ENCODE measurements around the gene FGF9.

FGF9 gene

DNA sequence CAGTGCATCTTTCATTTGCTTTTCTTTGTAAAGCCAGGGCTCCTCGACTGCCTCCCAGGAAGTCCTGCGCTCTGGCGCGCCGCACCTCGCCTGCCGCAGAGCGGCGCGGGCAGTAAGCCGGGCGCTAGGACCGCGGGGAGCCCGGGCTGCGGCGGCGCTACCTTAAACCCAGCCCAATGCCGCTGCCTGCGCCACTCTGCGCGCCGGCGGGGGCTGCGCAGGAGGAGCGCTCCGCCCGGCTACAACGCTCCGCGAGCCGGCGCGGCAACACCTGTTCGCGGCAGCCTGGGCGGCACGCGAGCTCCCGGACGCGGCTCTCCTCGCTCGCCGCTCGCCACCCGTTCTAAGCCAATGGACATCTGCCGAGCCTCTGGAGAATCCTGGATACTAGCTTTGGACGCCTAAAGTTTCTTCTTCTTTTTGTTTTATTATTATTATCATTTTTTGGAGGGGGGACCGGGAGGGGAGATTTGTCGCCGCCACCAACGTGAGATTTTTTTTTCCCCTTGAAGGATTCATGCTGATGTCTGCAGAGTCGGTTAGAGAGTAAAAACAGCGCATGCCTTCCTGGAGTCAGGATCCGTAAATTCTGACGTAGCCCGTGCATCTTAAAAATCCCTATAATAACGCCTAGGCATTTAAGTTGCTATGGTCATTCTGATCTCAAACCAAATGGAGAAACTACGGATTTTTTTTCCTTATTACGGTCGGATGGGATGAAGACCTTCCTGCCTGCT lies at the start of gene FGF9:
FGF9 (plus strand) TSS at position 191 of the 737 bp plus-strand sequence. CDS start 840 bp downstream, outside the sequence.
- DNase-seq = peak; percentile 71

DNA sequence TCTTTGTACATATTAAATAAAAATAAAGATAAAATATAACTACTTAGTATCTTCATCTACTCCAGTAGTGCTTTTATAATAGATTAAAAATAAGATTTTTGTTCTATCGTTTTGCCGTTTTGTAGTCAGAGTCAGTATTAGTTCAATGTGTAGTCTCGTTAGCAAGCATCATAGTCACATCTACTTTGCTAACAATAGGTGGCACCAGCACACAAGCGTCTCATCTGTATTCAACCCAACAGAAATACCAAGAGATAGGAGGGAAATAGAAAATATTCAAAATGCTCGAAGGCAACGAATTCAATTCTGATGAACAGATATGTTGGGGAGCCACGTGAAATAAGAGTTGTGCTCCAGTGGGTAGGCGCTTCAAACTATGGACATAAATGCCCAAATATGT lies 45.5 kb upstream of the FGF9 start:
- peak; percentile 58 for DNase-seq

DNA sequence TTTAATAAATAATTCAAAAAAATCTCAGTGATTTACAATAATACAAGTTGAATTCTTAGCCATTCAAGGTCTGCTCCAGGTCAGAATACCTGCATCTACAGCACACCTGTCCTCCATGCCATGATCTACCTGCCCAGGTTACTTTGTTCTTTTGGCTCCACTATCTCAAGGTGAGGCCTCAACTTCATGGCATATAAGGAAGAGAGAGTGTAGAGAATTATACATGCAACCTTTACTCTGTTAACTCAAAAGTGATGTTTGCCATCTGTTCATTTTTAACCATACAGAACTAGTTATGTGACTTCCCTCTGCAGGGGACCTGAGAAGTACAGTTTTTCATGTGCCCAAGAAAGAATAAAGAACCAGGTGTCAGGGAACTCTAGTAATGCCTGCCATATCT lies 38.7 kb upstream of the FGF9 start:
- DNase-seq = no peak

DNA sequence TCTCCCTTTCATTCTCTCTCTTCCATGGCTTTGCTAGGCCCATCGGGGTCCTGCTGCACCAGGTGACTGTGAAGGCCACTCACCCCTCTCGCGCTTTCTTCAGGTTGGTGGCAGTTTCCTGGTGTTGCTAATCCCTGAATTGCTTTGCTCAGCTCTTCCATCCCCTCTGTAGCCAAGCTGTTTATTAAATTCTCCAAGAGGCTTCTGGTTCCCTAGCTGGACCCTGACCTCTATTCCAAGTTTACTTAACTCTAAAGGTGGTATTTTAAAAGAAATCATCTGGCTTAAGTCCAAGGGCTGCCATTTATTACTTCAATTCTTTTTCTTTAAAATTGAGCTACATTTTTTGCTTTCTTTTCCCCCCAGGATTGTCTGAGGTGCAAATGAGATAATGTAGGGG lies 34.2 kb upstream of the FGF9 start:
- DNase-seq = no peak

DNA sequence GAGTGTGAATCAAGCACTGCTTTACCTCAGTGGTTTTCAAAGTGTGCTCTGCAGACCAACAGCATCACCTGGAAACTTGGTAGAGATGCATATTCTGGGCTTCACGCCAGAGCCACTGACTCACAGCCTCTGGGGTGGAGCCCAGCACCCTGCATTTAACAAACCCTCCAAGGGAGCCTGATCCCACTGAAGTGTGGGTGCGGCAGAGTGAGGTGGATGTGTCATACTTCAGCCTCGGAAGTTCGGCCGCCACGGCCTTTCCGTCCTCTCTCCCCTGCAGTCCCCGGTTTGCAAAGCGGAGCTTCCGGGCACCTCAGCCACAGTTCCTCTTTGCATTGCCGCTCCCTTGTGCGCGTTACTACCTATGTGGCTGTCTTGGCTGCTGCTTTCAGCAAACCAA lies 33.6 kb upstream of the FGF9 start:
- peak; percentile 43 for DNase-seq

DNA sequence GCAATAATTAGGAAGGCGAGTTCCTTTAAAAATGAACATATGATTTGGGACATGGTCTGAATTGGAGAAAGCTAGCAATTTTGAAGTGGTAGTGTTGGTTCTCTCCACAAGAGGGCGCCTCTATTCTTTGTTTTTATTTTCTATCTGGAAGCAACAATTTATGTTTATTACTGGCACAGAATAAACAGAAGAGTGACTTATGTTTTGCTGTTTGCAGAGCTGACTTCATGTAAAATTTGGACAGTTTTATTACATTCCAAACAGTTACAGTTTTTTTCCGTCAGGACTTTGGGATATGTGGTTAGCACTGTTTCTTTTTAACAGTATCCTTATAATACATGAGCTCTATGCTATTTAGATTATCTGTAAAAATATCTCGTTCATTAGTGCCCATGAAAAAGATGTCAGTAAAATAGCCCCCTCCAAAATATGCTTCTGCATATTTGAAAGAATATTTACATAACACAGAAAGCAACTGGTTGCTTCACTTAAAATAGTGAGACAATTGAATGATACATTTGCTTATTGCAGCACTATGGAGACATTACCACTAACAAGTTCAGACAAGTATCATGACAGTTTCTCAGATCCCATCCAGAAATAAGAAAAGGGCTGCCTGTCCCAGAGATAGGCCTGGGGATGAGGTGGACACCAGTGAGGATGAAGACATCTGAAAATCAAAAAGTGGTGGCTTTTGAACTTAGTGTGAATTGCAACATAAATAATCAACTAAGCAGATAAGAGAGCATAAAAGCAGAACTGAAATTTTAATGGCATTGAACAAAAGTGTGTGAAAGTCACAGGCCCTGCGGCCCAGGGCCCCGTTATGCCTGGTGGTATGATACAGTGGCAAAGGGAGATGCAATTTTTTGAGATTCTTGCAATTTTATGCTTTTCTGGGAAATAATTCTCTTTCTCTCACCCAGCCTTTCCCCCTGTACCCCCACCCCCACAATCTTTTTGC lies 32.3 kb upstream of the FGF9 start:
- peak; percentile 47 for DNase-seq

DNA sequence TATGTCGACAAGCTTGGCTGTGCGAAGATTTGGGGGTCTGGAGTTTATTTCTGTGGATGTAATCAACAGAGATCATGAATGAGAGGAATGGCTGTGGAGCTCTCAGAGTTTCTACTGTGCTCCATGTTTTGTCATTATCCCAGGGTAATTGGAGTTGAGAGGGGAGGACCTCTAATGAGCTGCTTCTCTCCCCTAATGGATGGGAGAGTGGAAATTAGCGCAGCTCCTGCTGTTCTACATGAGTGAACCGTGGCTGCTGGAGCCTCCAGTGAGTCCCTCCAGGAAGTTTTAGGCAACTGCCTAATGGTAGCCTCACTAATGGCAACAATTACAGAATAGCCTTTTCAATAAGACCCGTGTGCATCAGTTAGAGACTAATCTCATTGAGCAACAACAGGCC lies 31.3 kb upstream of the FGF9 start:
- no peak for DNase-seq

DNA sequence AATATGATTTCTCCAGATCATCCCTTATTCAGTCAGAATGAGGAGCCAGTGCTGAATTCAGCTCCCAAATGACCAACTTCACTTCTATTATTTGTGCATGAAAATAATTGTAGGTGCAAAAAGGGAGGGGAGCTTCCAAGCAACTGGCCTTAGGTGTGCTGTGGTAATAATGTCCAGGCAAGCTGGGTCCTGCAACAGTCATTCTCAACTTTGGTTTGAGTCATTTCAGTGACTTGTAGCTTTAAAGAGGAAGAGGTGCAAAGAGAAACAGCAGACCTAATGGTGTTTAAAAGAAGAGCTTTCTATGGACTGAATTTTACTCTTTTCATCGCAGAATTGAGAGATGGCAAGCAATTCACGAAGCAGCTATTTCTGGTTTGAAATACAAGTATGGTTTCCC lies 29.2 kb upstream of the FGF9 start:
- DNase-seq = no peak

DNA sequence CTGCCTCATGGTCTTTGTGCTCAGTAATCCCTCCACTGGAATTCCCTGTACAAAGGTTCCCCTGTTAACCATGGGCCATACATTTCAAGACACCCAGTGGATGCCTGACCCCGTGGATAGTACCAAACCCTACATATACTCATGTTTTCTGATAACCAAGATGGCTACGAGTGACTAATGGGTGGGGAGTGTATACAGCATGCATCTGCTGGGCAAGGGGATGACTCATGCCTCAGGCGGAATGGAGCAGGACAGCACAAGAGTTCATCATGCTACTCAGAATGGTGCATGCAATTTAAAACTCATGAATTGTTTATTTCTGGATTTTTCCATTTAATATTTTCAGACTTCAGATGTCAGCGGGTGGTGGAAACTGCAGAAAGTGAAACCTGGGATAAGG lies 13.3 kb upstream of the FGF9 start:
- no peak for DNase-seq

DNA sequence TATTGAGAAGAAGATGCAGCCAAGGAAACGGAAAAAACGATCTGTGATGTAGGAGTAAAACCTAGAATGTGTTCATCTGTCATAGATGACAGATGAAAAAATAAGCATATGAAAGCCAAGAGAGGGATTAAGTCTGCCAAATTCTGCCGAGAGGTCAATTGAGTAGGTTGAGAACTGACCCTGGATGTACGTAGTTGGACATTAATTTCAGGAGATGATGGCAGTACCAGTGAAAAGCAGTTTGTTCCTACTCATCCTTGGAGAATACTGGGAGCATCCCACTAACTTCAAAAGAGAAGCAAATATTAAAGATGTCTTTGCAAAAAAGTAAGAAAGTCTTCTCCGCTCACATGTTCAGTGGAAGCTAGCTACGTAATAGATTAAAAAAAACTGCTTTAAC lies 11.8 kb upstream of the FGF9 start:
- no peak for DNase-seq

DNA sequence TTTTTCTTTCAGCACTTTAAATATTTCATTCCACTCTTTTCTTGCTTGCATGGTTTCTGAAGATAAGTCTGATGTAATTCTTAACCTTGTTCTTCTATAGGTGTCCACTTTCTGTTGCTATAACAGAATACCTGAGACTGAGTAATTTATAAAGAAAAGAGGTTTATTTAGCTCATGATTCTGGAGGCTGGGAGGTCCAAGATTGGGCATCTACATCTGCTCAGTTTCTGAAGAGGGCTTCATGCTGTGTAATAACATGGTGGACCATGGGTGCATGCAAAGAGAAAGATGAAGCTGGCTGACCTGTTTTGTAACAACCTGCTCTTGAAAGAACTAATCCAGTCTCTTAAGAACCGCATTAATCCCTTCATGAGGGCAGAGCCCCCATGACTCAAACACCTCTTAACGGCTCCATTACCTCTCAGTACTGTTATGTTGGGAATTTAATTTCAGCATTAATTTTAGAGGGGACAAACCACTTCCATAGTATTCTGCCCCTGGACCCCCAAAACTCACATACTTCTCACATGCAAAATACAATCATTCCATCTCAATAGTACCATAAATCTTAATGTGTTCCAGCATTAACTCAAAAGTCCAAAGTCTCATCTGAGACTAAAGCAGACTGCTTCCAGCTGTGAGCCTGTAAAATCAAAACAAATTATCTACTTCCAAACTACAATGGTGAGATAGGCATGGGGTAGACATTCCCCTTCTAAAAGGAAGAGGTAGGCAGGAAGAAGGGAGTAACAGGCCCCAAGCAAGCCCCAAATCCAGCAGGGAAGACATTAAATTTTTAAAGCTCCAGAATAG lies 9.6 kb upstream of the FGF9 start:
- no peak for DNase-seq

DNA sequence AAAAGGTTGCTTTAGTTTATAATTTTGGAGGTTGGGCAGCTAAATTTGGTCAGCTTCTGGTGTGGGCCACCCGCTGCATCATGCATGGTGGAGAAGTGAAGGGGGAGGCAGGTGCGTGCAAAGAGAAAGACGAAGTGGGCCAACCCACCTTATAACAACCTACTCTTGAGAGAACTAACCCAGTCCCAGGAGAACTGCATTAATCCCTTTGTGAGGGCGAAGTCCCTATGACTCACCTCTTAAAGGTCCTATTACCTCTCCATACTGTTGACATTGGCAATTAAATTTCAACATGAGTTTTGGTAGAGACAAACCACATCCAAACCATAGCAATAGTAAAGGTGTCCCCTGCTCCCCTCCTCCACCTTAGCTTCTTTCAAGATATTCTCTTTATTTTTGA lies 7.7 kb upstream of the FGF9 start:
- no peak for DNase-seq

DNA sequence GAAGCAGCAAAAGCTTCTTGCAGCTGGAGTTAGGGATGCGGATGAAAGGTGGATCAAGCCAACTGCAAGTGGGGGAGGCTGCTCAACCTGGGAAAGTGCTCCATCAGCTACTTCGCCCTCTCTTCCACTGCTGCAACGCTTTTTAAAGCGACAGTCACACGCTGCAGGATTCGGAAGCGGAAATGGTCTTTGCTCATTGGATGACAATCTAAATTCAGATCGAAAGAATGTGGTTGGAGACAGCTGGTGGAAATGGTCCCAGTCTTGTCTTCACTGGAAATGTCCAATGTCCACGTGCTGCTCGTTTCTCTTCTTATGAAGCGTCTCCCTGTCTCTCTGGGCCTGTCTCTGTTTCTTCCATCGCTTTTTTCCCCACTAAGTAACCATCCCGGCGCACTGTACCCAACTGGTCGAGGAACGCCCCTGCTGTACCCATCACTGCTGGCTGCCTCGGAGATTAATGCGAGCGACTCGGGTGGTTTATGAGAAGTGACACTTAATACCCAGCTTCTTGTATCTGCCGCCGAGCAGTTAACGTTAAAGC lies 2.1 kb upstream of the FGF9 start:
- DNase-seq = no peak

DNA sequence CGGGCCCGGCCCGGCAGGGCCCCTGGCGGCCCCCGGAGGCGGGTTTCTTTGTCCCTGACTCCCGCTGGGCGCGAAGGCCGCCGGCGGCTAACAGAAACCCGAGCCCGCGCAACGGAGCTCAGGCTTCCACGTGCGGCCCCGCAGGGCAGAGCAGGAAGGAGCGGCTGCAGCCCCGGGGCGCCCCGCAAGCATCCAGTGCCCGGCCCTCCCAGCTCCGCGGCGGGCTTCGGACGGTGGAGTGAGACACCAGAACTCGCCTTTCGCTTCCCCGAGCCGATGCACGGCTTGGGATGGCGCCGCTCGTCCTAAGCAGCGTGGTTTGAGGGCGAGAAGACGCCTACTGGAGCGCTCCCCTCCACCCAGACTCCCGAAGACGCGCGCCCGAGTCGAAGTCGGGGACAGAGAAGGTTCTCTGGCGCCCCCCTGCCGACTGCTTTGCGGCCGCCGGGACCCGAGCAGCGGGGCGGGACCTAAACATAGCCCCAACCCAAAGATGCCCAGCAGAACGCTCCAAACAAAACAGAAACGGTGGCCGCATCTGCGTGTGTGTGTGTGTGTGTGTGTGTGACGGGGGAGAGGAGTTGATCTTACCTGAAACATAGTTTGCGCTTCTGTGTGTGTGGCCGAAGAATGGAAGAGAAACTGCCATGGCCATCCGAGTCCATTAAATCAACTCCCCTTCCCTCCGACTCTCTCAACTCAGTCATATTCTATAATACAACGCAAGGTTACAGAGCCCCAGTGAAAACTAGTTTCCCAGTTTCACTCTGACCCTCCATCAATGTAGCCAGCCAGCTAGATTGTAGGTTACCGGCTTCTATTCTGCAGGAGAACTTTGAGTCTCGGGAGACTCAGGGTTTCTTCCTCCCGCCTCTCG lies 629 bp upstream of the FGF9 start:
- peak; percentile 46 for DNase-seq

DNA sequence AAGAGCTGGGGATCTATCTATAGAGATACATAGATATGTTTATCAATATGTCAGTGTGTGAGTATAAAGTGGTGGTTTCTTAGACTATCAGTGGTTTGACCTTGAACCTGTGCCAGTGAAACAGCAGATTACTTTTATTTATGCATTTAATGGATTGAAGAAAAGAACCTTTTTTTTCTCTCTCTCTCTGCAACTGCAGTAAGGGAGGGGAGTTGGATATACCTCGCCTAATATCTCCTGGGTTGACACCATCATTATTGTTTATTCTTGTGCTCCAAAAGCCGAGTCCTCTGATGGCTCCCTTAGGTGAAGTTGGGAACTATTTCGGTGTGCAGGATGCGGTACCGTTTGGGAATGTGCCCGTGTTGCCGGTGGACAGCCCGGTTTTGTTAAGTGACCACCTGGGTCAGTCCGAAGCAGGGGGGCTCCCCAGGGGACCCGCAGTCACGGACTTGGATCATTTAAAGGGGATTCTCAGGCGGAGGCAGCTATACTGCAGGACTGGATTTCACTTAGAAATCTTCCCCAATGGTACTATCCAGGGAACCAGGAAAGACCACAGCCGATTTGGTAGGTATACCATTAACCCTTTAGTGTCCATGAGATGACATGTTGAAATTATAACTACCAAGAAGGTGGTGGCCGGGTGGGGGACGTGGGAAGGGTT lies 880 bp downstream of the FGF9 start:
- DNase-seq = no peak

DNA sequence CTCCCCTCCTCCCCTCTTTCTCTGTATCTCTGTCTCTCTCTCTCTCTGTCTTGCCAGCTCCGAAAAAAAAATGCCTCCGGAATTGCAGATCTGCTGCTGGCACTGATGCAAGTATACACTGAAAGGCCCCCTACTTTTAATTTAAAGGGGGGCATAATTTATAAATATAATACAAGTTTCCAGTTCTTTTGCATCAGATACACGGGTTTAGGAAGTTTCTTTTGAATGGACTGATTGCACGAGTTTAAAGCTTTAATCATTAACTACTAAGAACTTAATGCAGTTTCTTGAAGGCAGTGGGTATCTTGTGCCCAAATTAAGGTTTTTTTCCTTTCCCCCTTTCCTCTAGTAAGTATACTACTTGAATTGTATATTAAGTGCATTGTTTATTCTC lies 1.4 kb downstream of the FGF9 start:
- no peak for DNase-seq

DNA sequence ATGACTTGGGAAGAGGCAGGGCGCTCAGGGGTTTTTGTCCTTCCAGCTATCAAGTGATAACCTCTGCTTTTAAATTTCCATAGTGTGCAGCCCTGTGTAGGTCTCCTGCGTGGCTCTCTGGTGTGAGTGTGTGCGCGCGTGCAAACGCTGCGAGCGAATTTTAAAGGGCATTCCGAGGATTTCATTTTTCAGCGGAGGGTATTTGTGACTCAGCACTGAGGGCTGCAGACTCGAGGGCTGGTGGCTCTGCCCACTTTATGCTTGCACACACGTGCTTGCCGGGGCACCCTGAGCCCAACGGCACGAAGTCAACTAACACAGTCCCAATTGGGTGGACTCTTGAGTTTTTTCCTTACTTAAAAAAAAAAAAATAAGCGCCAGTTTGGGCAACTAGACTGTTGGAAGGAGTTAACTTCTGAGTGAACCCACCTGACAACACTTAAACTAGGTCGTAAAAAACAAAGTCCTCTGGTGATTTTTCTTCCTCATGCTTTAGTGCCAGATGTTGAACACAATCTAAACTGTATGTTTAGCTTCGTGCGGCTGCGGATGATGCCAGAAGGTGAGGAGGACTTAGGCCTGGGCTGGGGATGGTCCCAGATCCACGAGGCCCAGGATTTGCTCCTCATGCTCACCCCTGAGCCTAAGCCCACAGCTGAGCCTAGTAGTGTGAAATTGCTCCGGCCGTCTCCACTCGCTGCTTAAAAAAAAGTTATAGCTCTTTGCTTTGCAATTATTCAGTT lies 2.1 kb downstream of the FGF9 start:
- DNase-seq = no peak

DNA sequence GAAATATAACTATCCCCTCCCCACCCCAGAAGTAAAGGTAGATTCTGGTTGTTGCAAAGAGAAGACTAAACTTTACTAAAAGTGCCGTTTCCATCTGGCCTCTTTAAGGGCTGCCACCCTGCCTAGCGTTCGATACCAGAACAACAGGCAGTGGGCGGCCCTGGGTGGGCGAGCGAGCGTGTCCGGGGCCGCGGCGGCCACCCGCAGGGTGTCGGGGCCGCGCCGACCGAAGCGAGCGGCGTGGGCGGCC lies 2.6 kb downstream of the FGF9 start:
- peak; percentile 18 for DNase-seq

DNA sequence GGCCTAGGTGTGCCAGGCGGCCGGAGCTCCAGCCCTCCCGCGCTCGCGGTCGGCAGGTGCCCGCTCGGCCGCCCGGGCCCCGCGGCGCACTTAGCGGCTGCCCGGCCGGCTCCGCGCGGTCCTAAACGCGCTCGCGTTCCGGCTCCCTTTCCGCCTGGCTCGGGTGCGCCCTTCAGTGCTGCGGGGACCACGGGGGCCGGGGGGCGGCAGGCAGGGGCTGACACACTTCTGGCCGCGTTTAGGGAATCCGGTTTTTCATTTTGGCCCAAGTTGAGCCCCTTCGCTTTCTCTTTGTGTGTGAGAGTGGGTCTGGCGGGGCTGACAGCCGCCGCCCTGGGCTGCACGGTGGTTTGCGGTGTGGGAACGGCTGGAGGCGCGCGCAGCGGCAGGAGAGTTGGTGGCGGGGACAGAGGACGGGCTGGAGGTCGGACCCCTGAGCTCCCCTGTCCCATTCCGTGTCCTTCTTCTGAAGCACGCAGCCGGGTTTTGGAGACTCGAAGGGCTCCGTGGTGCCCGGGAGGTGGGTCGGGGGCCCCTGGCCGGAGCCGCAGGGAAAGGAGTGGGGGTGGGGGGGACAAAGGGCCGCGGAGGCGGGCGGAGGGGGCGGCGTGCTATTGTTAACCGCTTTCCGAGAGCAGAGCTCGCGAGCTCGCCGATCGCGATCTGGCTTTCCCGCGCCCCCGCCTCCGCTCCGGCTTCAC lies 3.1 kb downstream of the FGF9 start:
- DNase-seq = no peak

DNA sequence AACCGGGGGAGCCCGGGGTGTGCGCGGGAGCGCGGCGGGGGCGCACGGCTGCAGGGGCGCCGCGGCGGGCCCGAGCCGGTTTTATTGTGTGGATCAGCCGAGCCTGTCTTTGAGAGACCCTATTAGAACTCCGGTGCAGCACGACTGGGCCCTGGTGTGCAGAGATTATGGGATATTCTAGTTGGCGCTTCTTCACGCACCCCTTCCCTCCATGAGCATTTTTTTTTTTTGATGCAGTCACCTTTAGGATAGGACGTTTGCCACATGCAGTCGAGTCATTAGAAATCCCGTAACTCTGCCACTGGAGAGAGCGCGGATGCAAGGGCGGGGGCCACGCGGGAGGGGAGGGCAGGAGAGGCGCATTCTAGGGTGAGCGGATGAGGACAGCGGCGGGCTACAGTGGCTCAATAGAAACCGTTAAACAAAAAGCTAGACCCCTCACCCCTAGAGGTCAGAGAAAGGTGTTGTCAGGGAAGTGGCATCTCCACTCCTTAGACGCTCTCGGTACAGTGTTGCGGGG lies 3.7 kb downstream of the FGF9 start:
- no peak for DNase-seq
